ENCODE results near the gene TPD52L2.

TPD52L2 gene

DNA sequence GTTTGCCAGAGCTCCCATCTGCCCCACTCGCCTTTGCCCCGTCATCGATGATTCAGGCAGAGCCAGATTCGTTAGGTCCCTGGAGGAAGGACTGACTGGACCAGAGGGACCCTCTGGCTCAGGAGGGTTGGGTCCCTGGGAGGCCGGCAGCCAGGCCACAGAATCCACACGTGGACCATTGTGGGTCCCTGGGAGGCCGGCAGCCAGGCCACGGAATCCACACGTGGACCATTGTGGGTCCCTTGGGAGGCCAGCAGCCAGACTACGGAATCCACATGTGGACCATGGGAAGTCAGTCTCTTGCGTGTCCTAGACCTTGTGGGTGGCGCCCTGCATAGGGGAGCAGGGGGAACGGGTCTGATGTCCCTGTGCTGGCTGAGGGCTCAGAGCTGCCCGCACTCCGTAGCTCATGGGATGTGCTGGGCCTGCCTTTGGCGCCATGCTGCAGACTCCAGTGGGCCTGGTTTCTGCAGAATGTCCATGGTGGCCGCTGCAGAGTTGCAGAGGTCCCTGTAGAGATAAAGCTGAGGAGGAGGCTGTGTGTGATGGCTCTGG, 67.6 kb downstream of the TPD52L2 start:
- no peak overlapping the region for H3K4me2 ChIP-seq (ENCODE audit: low read length, poor library complexity, severe bottlenecking)
- H3K23ac ChIP-seq (ENCODE audit: low read length in 2 of 2): no peak overlapping the region
- H2BK120ac ChIP-seq (ENCODE audit: low read depth, low read length): no peak overlapping the region
- H3K18ac ChIP-seq (ENCODE audit: low read depth in 1 of 2, low read length in 2 of 2): no peak overlapping the region
- no peak overlapping the region for H2BK12ac ChIP-seq (ENCODE audit: low read length in 2 of 2)
- peaks cover 44% of the 10 kb centered on the region for H3K79me1 ChIP-seq (replicated peaks; ENCODE audit: low read length, poor library complexity, severe bottlenecking)
- no peak overlapping the region for H4K91ac ChIP-seq (ENCODE audit: low read length)
- no peak overlapping the region for H3K27ac ChIP-seq (ENCODE audit: low read length, poor library complexity, severe bottlenecking)
- peaks cover 34% of the 10 kb centered on the region for H3K4me1 ChIP-seq (ENCODE audit: control insufficient read depth, insufficient read depth, low read depth, low read length)
- no peak overlapping the region for H3K9ac ChIP-seq (ENCODE audit: low read length)
- no peak overlapping the region for H3K4ac ChIP-seq (ENCODE audit: low read depth in 1 of 2, low read length in 2 of 2)
- H3K9me3 ChIP-seq (ENCODE audit: control insufficient read depth, low read length): no peaks in the 10 kb centered on the region
- H2AFZ ChIP-seq (ENCODE audit: low read depth, low read length): no peak overlapping the region
- H3K36me3 ChIP-seq (ENCODE audit: control insufficient read depth in 1 of 2, insufficient read depth in 2 of 2, low read depth in 1 of 2, low read length in 2 of 2): peaks cover 84 to 86% of the 10 kb centered on the region in 2 experiments
- no peak overlapping the region for H4K8ac ChIP-seq (ENCODE audit: low read length)
- H2BK5ac ChIP-seq (ENCODE audit: low read depth, low read length, poor library complexity, severe bottlenecking): no peak overlapping the region
- no peak overlapping the region for H3K4me3 ChIP-seq (ENCODE audit: insufficient read depth in 1 of 2, low read depth in 1 of 2, low read length in 2 of 2)
- no peak overlapping the region for H2BK15ac ChIP-seq (ENCODE audit: low read depth, poor library complexity, severe bottlenecking)
- DNase-seq: no peak
- no peak overlapping the region for H2AK5ac ChIP-seq (ENCODE audit: low read length, severe bottlenecking)
- WGBS: 96% methylated on average over 17 of the region's 17 CpGs
- no peaks in the 10 kb centered on the region for H3K27me3 ChIP-seq (ENCODE audit: control insufficient read depth in 1 of 2, insufficient read depth in 1 of 2, low read length in 2 of 2)
- H3K14ac ChIP-seq (ENCODE audit: low read length in 2 of 2): no peak overlapping the region

DNA sequence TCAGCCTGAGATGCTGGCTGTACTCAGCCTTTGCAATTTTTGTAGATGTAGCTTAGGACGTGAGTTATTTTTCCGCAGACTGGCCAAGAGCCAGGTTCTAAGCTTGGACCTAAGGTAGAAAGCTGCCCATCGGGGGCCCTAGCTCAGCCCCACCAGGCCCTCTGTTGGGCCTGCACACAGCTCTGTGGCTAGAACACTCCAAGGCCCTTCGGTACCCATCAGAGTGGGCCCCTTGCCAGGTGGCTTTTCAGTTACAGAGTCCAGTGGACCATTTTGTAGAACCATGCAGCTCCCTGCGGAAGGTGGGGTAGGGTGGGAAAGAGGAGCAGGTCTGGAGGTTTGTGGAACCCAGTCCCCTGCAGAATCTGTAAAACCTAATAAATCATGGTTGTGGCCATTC, 68.6 kb downstream of the TPD52L2 start:
- peaks cover 34% of the 10 kb centered on the region for H3K4me1 ChIP-seq (ENCODE audit: control insufficient read depth, insufficient read depth, low read depth, low read length)
- H3K23ac ChIP-seq (ENCODE audit: low read length in 2 of 2): no peak overlapping the region
- no peak overlapping the region for H2BK15ac ChIP-seq (ENCODE audit: low read depth, poor library complexity, severe bottlenecking)
- WGBS: 96% methylated on average over 5 of the region's 5 CpGs
- H2AFZ ChIP-seq (ENCODE audit: low read depth, low read length): no peak overlapping the region
- H3K4me2 ChIP-seq (ENCODE audit: low read length, poor library complexity, severe bottlenecking): no peak overlapping the region
- H3K4me3 ChIP-seq (ENCODE audit: insufficient read depth in 1 of 2, low read depth in 1 of 2, low read length in 2 of 2): no peak overlapping the region
- H2BK5ac ChIP-seq (ENCODE audit: low read depth, low read length, poor library complexity, severe bottlenecking): no peak overlapping the region
- no peak overlapping the region for H2BK120ac ChIP-seq (ENCODE audit: low read depth, low read length)
- no peaks in the 10 kb centered on the region for H3K9me3 ChIP-seq (ENCODE audit: control insufficient read depth, low read length)
- peaks cover 79 to 87% of the 10 kb centered on the region in 2 experiments for H3K36me3 ChIP-seq (ENCODE audit: control insufficient read depth in 1 of 2, insufficient read depth in 2 of 2, low read depth in 1 of 2, low read length in 2 of 2)
- H3K14ac ChIP-seq (ENCODE audit: low read length in 2 of 2): no peak overlapping the region
- H2AK5ac ChIP-seq (ENCODE audit: low read length, severe bottlenecking): no peak overlapping the region
- no peak overlapping the region for H3K18ac ChIP-seq (ENCODE audit: low read depth in 1 of 2, low read length in 2 of 2)
- no peak overlapping the region for H2BK12ac ChIP-seq (ENCODE audit: low read length in 2 of 2)
- H4K8ac ChIP-seq (ENCODE audit: low read length): no peak overlapping the region
- no peak for DNase-seq
- no peak overlapping the region for H3K27ac ChIP-seq (ENCODE audit: low read length, poor library complexity, severe bottlenecking)
- no peak overlapping the region for H4K91ac ChIP-seq (ENCODE audit: low read length)
- peaks cover 40% of the 10 kb centered on the region for H3K79me1 ChIP-seq (replicated peaks; ENCODE audit: low read length, poor library complexity, severe bottlenecking)
- no peak overlapping the region for H3K4ac ChIP-seq (ENCODE audit: low read depth in 1 of 2, low read length in 2 of 2)
- H3K27me3 ChIP-seq (ENCODE audit: control insufficient read depth in 1 of 2, insufficient read depth in 1 of 2, low read length in 2 of 2): no peaks in the 10 kb centered on the region
- no peak overlapping the region for H3K9ac ChIP-seq (ENCODE audit: low read length)

DNA sequence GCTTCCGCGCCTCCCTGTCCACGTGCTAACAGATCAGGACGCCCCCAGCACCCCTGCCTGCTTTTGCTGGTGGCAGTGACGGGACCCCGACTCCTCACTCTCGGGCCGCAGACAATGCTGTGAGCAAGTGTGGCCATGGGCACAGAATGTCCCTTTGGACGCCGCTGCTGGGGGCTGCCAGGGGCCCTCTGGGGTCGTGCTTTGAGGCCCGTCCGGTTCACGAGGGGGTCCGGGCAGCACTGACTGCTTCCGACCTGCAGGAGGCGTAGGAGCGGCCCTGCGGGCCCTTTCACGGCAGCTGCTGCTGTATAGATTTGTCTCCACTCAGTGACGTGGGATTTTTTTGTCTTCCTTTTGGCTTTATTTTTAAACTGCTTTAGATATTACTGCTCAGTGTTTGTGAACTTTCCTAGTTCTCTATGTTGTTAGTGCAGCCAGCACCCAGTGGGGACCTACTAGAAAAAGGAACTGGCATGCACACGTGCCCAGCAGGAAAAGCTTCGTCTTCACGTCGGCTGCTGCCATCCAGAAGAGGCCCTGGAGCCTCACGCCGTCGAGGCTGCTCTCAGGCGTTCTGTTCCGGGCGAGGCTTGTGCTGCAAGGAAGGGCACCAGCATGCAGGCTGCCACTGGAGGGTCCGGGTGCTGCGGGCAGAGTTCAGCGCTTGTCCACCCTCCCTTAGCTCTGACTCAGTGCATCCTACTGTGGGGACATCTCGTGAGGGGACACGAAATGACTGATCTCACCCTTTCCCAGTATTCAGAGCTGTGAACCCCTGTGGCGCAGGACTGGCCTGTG, 69.4 kb downstream of the TPD52L2 start:
- Histone ChIP-seq H3K9me3 (ENCODE audit: control insufficient read depth, low read length) (no peaks in the 10 kb centered on the region), H2BK5ac (ENCODE audit: low read depth, low read length, poor library complexity, severe bottlenecking) (no peak overlapping the region), H3K9ac (ENCODE audit: low read length) (no peak overlapping the region), H3K27ac (ENCODE audit: low read length, poor library complexity, severe bottlenecking) (peak overlapping the region; percentile 63), H3K4me2 (ENCODE audit: low read length, poor library complexity, severe bottlenecking) (no peak overlapping the region), H3K36me3 (ENCODE audit: control insufficient read depth in 1 of 2, insufficient read depth in 2 of 2, low read depth in 1 of 2, low read length in 2 of 2) (peaks cover 74 to 87% of the 10 kb centered on the region in 2 experiments), H2AFZ (ENCODE audit: low read depth, low read length) (no peak overlapping the region), H3K14ac (ENCODE audit: low read length in 2 of 2) (no peak overlapping the region), H2BK120ac (ENCODE audit: low read depth, low read length) (no peak overlapping the region), H2AK5ac (ENCODE audit: low read length, severe bottlenecking) (no peak overlapping the region), H2BK12ac (ENCODE audit: low read length in 2 of 2) (no peak overlapping the region), H4K91ac (ENCODE audit: low read length) (no peak overlapping the region), H3K4me1 (ENCODE audit: control insufficient read depth, insufficient read depth, low read depth, low read length) (peaks cover 34% of the 10 kb centered on the region), H3K79me1 (replicated peaks; ENCODE audit: low read length, poor library complexity, severe bottlenecking) (peaks cover 44% of the 10 kb centered on the region), H2BK15ac (ENCODE audit: low read depth, poor library complexity, severe bottlenecking) (no peak overlapping the region), H3K18ac (ENCODE audit: low read depth in 1 of 2, low read length in 2 of 2) (no peak overlapping the region), H4K8ac (ENCODE audit: low read length) (no peak overlapping the region), H3K4me3 (ENCODE audit: insufficient read depth in 1 of 2, low read depth in 1 of 2, low read length in 2 of 2) (no peak overlapping the region), H3K23ac (ENCODE audit: low read length in 2 of 2) (no peak overlapping the region), H3K27me3 (ENCODE audit: control insufficient read depth in 1 of 2, insufficient read depth in 1 of 2, low read length in 2 of 2) (no peaks in the 10 kb centered on the region), H3K4ac (ENCODE audit: low read depth in 1 of 2, low read length in 2 of 2) (no peak overlapping the region)
- DNase-seq: no peak
- WGBS: 87% methylated on average over 35 of the region's 37 CpGs

DNA sequence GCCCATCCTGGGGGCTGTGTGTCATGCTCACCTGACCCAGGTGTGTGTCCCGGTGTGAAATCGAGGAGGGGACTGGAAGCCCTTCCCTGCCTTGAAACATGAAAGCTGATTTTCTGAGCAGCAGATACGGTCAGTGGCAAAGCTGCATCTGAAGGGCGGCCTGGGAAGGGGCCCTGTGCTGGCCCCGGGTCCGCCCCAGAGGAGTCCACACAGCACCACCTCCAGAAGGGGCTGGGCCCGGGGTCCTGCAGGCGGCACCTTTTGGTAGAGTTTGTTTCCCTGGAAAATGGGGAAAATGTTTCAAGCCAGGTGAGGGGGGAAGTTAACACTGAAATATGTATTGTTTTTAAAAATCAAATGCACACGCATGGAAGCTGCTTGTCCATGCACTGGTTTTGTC, 70.4 kb downstream of the TPD52L2 start:
- Histone ChIP-seq H3K9ac (ENCODE audit: low read length) (no peak overlapping the region), H2AFZ (ENCODE audit: low read depth, low read length) (no peak overlapping the region), H4K91ac (ENCODE audit: low read length) (peak overlapping the region; percentile 53), H3K4me2 (ENCODE audit: low read length, poor library complexity, severe bottlenecking) (no peak overlapping the region), H3K23ac (ENCODE audit: low read length in 2 of 2) (no peak overlapping the region), H2BK12ac (ENCODE audit: low read length in 2 of 2) (no peak overlapping the region), H2AK5ac (ENCODE audit: low read length, severe bottlenecking) (no peak overlapping the region), H2BK120ac (ENCODE audit: low read depth, low read length) (no peak overlapping the region), H3K4me1 (ENCODE audit: control insufficient read depth, insufficient read depth, low read depth, low read length) (peaks cover 32% of the 10 kb centered on the region), H3K36me3 (ENCODE audit: control insufficient read depth in 1 of 2, insufficient read depth in 2 of 2, low read depth in 1 of 2, low read length in 2 of 2) (peaks cover 76 to 88% of the 10 kb centered on the region in 2 experiments), H3K4ac (ENCODE audit: low read depth in 1 of 2, low read length in 2 of 2) (no peak overlapping the region), H3K27me3 (ENCODE audit: control insufficient read depth in 1 of 2, insufficient read depth in 1 of 2, low read length in 2 of 2) (no peaks in the 10 kb centered on the region), H2BK15ac (ENCODE audit: low read depth, poor library complexity, severe bottlenecking) (no peak overlapping the region), H3K79me1 (replicated peaks; ENCODE audit: low read length, poor library complexity, severe bottlenecking) (peaks cover 42% of the 10 kb centered on the region), H2BK5ac (ENCODE audit: low read depth, low read length, poor library complexity, severe bottlenecking) (no peak overlapping the region), H4K8ac (ENCODE audit: low read length) (no peak overlapping the region), H3K27ac (ENCODE audit: low read length, poor library complexity, severe bottlenecking) (peak overlapping the region; percentile 25), H3K4me3 (ENCODE audit: insufficient read depth in 1 of 2, low read depth in 1 of 2, low read length in 2 of 2) (no peak overlapping the region), H3K9me3 (ENCODE audit: control insufficient read depth, low read length) (no peaks in the 10 kb centered on the region), H3K14ac (ENCODE audit: low read length in 2 of 2) (no peak overlapping the region), H3K18ac (ENCODE audit: low read depth in 1 of 2, low read length in 2 of 2) (no peak overlapping the region)
- no peak for DNase-seq
- WGBS: 97% methylated on average over 9 of the region's 9 CpGs

All from mesenchymal stem cell (in vitro differentiated cells and primary cell).